Suprapubic skin (tissue), 4 donors: ENCODE results near the gene PSMD11. TPM values are rescaled to one million over a fixed set of nuclear protein-coding genes. Genes with fewer than 3 reads are reported as not detected.
A peak's percentile ranks its signal among the peaks of the same experiment; 100 is the strongest.

Experiments used
- DNase-seq, 2 donors: peaks; one replicate each; pipeline ENCODE4 v3.0.0-alpha.2; 2019; ENCODE audit warnings: low spot score in 2 of 2
- H3K27ac ChIP-seq: fragments of 200-600 bp; sonication (generic); one replicate; pipeline ENCODE4 v1.5.1; 2019
- H3K27me3 ChIP-seq: fragments of 200-600 bp; sonication (generic); one replicate; pipeline ENCODE4 v1.5.1; 2019
- H3K36me3 ChIP-seq: fragments of 200-600 bp; sonication (generic); one replicate; pipeline ENCODE4 v1.5.1; 2019
- H3K4me1 ChIP-seq: fragments of 200-600 bp; sonication (generic); one replicate; pipeline ENCODE4 v1.5.1; 2019
- H3K4me3 ChIP-seq: fragments of 200-600 bp; sonication (generic); one replicate; pipeline ENCODE4 v1.5.1; 2019; ENCODE audit warnings: mild to moderate bottlenecking
- H3K9me3 ChIP-seq: fragments of 200-600 bp; sonication (generic); one replicate; pipeline ENCODE4 v1.5.1; 2019
- CTCF ChIP-seq, 2 donors: fragments of 200-600 bp in 1 of 2; fragments of 450-650 bp in 1 of 2; sonication (generic) in 1 of 2; IDR thresholded peaks; one replicate each; pipeline ENCODE4 v1.5.1; 2016 to 2019; ENCODE audit warnings: antibody characterized with exemption in 2 of 2, mild to moderate bottlenecking in 1 of 2, moderate library complexity in 1 of 2
- EP300 ChIP-seq: sonication (generic); formaldehyde crosslinking; IDR thresholded peaks from one replicate; pipeline ENCODE4 v1.6.1; 2017; ENCODE audit warnings: antibody characterized with exemption
- POLR2A ChIP-seq, 2 donors: fragments of 450-650 bp; IDR thresholded peaks; one replicate each; pipeline ENCODE4 v1.6.1; 2017; ENCODE audit warnings: antibody characterized with exemption in 2 of 2, mild to moderate bottlenecking in 2 of 2, moderate library complexity in 2 of 2
- POLR2AphosphoS5 ChIP-seq, 3 donors: sonication (generic); formaldehyde crosslinking; IDR thresholded peaks; one replicate each; pipeline ENCODE4 v1.6.1; 2017; ENCODE audit warnings: antibody characterized with exemption in 3 of 3
- WGBS: methylation state at CpG from one replicate; pipeline ENCODE4 v1.1.5; 2018; 5-methylcytosine and 5-hydroxymethylcytosine counted together
- total RNA-seq, 4 donors: library from RNA; depleted of rRNA; stranded (reverse); fragments of >200 nt; gene quantifications; one replicate each; pipeline ENCODE4 v1.1.0, GENCODE V29; 2016

The PSMD11 gene
- total RNA-seq, 4 donors from 2014 or later = 52.3 to 59.9 (median 57.7) TPM

- Histone ChIP-seq H3K9me3 (no peaks in the 10 kb centered on the region), H3K4me1 (no peaks in the 10 kb centered on the region), H3K27me3 (no peaks in the 10 kb centered on the region), H3K27ac (no peak overlapping the region), H3K36me3 (peaks cover 77% of the 10 kb centered on the region), H3K4me3 (no peak overlapping the region)
- TF ChIP-seq CTCF (IDR thresholded peaks at IDR 0.05) (no peak), POLR2A (IDR thresholded peaks at IDR 0.05) (no peak), EP300 (no peak), POLR2AphosphoS5 (IDR thresholded peaks at IDR 0.05) (no peak)
- 91% methylated on average over 2 of the region's 2 CpGs for WGBS
- no peak for DNase-seq
These were observed 9.1 kb downstream of the PSMD11 start for GRCh38 chr17:32453370-32453769.

- TF ChIP-seq CTCF (IDR thresholded peaks at IDR 0.05) = no peak
- TF ChIP-seq POLR2AphosphoS5 (IDR thresholded peaks at IDR 0.05) = no peak
- no peak for TF ChIP-seq POLR2A (IDR thresholded peaks at IDR 0.05)
- TF ChIP-seq EP300 = no peak
- no peak for DNase-seq
- H3K27me3 ChIP-seq = no peaks in the 10 kb centered on the region
- H3K4me3 ChIP-seq = no peak overlapping the region
- H3K27ac ChIP-seq = no peak overlapping the region
- no peaks in the 10 kb centered on the region for H3K4me1 ChIP-seq
- H3K9me3 ChIP-seq = no peaks in the 10 kb centered on the region
- peaks cover 82% of the 10 kb centered on the region for H3K36me3 ChIP-seq
These were observed 14.1 kb downstream of the PSMD11 start for GRCh38 chr17:32458371-32458770.

DNA sequence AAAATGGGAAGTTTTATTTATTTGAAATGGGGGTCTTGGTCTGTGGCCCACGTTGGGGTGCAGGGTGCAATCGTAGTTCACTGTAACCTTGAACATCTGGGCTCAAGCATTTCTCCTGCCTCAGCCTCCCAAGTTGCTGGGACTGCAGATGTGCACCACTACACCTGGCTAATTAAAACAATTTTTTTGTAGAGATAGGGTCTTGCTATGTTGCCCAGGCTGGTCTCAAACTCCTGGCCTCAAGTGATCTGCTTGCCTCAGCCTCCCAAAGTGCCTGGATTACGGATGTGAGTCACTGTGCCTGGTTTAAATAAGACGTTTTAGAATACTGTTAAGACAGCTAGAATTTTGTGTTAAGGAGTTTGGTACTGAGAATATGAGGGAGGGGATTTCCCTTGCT is 15.7 kb downstream of the PSMD11 start:
- no peaks in the 10 kb centered on the region for H3K4me1 ChIP-seq
- no peaks in the 10 kb centered on the region for H3K27me3 ChIP-seq
- no peaks in the 10 kb centered on the region for H3K9me3 ChIP-seq
- DNase-seq = no peak
- no peak for TF ChIP-seq CTCF (IDR thresholded peaks at IDR 0.05)
- TF ChIP-seq EP300 = no peak
- no peak for TF ChIP-seq POLR2A (IDR thresholded peaks at IDR 0.05)
- TF ChIP-seq POLR2AphosphoS5 (IDR thresholded peaks at IDR 0.05) = no peak
- no peak overlapping the region for H3K27ac ChIP-seq
- 84% methylated on average over 4 of the region's 4 CpGs for WGBS
- H3K4me3 ChIP-seq = no peak overlapping the region
- peaks cover 83% of the 10 kb centered on the region for H3K36me3 ChIP-seq

DNA sequence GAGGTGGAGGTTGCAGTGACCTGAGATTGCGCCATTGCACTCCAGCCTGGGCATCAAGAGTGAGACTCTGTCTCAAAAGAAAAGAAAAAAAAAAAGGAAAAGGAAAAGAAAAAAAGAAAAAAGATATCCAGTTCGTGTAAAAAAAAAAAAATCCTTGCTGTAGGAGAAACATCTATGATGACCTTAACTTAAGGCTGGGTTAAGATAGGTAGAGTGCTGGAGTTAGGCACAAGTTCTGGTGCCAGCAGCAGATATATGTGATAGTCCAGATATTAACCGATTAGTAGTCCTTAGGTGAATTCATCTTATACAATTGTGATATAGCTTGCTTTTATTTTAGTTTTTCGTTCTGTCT is 17.2 kb downstream of the PSMD11 start:
- Histone ChIP-seq H3K9me3 (no peaks in the 10 kb centered on the region), H3K27ac (no peak overlapping the region), H3K4me3 (no peak overlapping the region), H3K36me3 (peaks cover 88% of the 10 kb centered on the region), H3K4me1 (no peaks in the 10 kb centered on the region), H3K27me3 (no peaks in the 10 kb centered on the region)
- WGBS = 72% methylated on average over 4 of the region's 4 CpGs
- TF ChIP-seq CTCF (IDR thresholded peaks at IDR 0.05) (peak in 1 of 2 donors; percentile 45), POLR2AphosphoS5 (IDR thresholded peaks at IDR 0.05) (no peak), EP300 (no peak), POLR2A (IDR thresholded peaks at IDR 0.05) (no peak)
- no peak for DNase-seq

GRCh38 chr17:32461853-32462617 is 17.7 kb downstream of the PSMD11 start:
- Histone ChIP-seq H3K4me3 (no peak overlapping the region), H3K27me3 (no peaks in the 10 kb centered on the region), H3K9me3 (no peaks in the 10 kb centered on the region), H3K4me1 (no peaks in the 10 kb centered on the region), H3K27ac (no peak overlapping the region), H3K36me3 (peaks cover 88% of the 10 kb centered on the region)
- WGBS = 54% methylated on average over 1 of the region's 1 CpG
- TF ChIP-seq CTCF (IDR thresholded peaks at IDR 0.05) (peak; percentile 9 to 46), EP300 (no peak)
- no peak for DNase-seq
